K562 (cell line): ENCODE measurements around the gene TCF4. TPM values are rescaled to one million over a fixed set of nuclear protein-coding genes. Genes with fewer than 3 reads are reported as not detected.
A peak's percentile ranks its signal among the peaks of the same experiment; 100 is the strongest.

Experiments used
- ESRRA ChIP-seq: fragments of 450-650 bp; IDR thresholded peaks from 2 replicates; pipeline ENCODE4 v1.6.1; 2014; ENCODE audit warnings: low read depth, mild to moderate bottlenecking, moderate library complexity, borderline replicate concordance
- FOXJ2 ChIP-seq: fragments of 200-800 bp; sonication (Bioruptor generic); IDR thresholded peaks from 2 replicates; pipeline ENCODE4 v1.6.1; 2016; ENCODE audit warnings: missing genetic modification characterization, missing compliant biosample characterization
- JUN ChIP-seq, 2 experiments: sonication (generic) in 1 of 2; formaldehyde crosslinking in 1 of 2; IDR thresholded peaks; 2 replicates each; pipeline versions ENCODE4 v1.6.1 to v1.8.0; 2012 to 2022; ENCODE audit warnings: borderline replicate concordance in 2 of 2, mild to moderate bottlenecking in 2 of 2, improper control_type of control experiment in 1 of 2, low read depth in 1 of 2, low read length in 1 of 2, missing genetic modification reagents in 1 of 2
- SMARCA4 ChIP-seq: fragments of 450-650 bp; IDR thresholded peaks from 2 replicates; pipeline ENCODE4 v1.6.1; 2016
- SNIP1 ChIP-seq: fragments of 450-650 bp; IDR thresholded peaks from 2 replicates; pipeline ENCODE4 v1.7.1; 2017; ENCODE audit warnings: low read depth, mild to moderate bottlenecking
- ZNF197 ChIP-seq: fragments of 200-800 bp; sonication (Bioruptor generic); IDR thresholded peaks from 2 replicates; pipeline ENCODE4 v1.6.1; 2016; ENCODE audit warnings: low read depth, missing genetic modification characterization, missing compliant biosample characterization
- ZNF696 ChIP-seq: fragments of 250-450 bp; sonication (Bioruptor Pico); conservative IDR thresholded peaks from 2 replicates; pipeline ENCODE4 v1.4.0; 2020; ENCODE audit warnings: mild to moderate bottlenecking, moderate library complexity
- ZNF778 ChIP-seq: fragments of 450-650 bp; formaldehyde crosslinking; IDR thresholded peaks from 2 replicates; pipeline ENCODE4 v1.4.0; 2020; ENCODE audit warnings: mild to moderate bottlenecking, moderate library complexity
- polyA plus RNA-seq, 8 experiments: library from polyadenylated mRNA; depleted of rRNA in 4 of 8; stranded (reverse) in 5 of 8; unstranded in 3 of 8; fragments of >200 nt; fragmentation: Nextera tagmentation in 2 of 8; fragmentation: Illumina TruSeq in 1 of 8; extraction: Ambion mirVana in 2 of 8; extraction: Trizol in 1 of 8; gene quantifications; 2 replicates each; pipeline versions ENCODE4 v1.2.1 to v1.2.3, GENCODE V29; 2011 to 2014; ENCODE audit warnings: inconsistent platforms in 1 of 8, missing spikeins in 1 of 8
- total RNA-seq, 7 experiments: library from RNA; depleted of rRNA in 6 of 7; stranded (reverse); fragments of >200 nt in 6 of 7; fragmentation: Illumina TruSeq in 2 of 7; extraction: Trizol in 2 of 7; gene quantifications; 2 replicates each; pipeline versions ENCODE4 v1.2.1 to v1.2.3, GENCODE V29; 2011 to 2021; ENCODE audit warnings: low replicate concordance in 1 of 7
- TF ChIP-seq, protein P1 (sequence below): fragments of 450-650 bp; conservative IDR thresholded peaks from 2 replicates; pipeline ENCODE4 v1.6.1; 2016; ENCODE audit warnings: missing genetic modification characterization, low read depth, mild to moderate bottlenecking, control low read depth, missing compliant biosample characterization
- TF ChIP-seq, protein P2 (sequence below): fragments of 150-350 bp; conservative IDR thresholded peaks from 2 replicates; pipeline ENCODE4 v1.6.1; 2014; ENCODE audit warnings: low read length
- TF ChIP-seq, protein P3 (sequence below): fragments of 250-450 bp; sonication (Bioruptor Pico); IDR thresholded peaks from 2 replicates; pipeline ENCODE4 v1.4.0; 2020
- TF ChIP-seq, protein P4 (sequence below), 2 experiments: fragments of 150-350 bp in 1 of 2; IDR thresholded peaks; 2 replicates each; pipeline ENCODE4 v1.6.1; 2012 to 2016; ENCODE audit warnings: low read depth in 2 of 2, low read length in 2 of 2, mild to moderate bottlenecking in 1 of 2, moderate library complexity in 1 of 2

Gene TCF4
- total and polyA plus RNA-seq, 9 of the 15 experiments (the other 6 are each of a cell fraction or from before 2014, with no cell fraction given), result 4.8 to 24.7 (median 15.2) TPM

DNA sequence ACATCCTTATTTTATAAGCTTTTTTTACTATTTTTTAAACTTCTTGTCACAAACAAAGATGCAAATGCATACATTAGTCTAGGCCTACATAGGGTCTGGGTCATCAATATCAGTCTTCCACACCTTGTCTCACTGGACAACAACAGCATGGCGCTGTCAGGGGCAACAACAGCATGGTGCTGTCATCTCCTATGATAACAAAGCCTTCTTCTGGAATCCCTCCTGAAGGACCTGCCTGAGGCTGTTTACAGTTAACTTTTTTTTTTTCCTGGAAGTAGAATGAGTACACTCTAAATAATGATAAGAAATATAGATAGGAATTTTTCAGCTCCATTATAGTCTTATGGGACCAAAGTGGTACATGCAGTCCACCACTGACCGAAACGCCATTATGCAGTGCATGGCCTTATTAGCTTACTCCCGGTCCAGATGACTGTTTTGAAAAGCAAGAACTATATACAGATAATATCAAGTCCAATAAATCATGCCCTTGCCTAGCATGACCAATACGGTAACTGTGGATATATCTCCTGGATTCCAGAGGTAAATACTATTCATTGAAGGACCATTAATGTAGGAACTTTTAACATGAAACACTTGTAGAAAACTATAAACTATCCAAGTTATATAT lies 38.4 kb downstream of the TCF4 start (continued):
- TF ChIP-seq SMARCA4 (peak; percentile 65), FOXJ2 (peak; percentile 69), JUN (IDR thresholded peaks at IDR 0.05; ENCODE audit: borderline replicate concordance, low read depth, low read length) (no peak), JUN (CRISPR knock-in tag; IDR thresholded peaks at IDR 0.05; ENCODE audit: borderline replicate concordance) (no peak), SNIP1 (no peak), ESRRA (no peak), ZNF696 (no peak), ZNF197 (CRISPR knock-in tag) (no peak), ZNF778 (CRISPR knock-in tag) (no peak)
- TF ChIP-seq, protein P1, sequence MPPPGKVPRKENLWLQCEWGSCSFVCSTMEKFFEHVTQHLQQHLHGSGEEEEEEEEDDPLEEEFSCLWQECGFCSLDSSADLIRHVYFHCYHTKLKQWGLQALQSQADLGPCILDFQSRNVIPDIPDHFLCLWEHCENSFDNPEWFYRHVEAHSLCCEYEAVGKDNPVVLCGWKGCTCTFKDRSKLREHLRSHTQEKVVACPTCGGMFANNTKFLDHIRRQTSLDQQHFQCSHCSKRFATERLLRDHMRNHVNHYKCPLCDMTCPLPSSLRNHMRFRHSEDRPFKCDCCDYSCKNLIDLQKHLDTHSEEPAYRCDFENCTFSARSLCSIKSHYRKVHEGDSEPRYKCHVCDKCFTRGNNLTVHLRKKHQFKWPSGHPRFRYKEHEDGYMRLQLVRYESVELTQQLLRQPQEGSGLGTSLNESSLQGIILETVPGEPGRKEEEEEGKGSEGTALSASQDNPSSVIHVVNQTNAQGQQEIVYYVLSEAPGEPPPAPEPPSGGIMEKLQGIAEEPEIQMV (tag), result no peak
- TF ChIP-seq, protein P2, sequence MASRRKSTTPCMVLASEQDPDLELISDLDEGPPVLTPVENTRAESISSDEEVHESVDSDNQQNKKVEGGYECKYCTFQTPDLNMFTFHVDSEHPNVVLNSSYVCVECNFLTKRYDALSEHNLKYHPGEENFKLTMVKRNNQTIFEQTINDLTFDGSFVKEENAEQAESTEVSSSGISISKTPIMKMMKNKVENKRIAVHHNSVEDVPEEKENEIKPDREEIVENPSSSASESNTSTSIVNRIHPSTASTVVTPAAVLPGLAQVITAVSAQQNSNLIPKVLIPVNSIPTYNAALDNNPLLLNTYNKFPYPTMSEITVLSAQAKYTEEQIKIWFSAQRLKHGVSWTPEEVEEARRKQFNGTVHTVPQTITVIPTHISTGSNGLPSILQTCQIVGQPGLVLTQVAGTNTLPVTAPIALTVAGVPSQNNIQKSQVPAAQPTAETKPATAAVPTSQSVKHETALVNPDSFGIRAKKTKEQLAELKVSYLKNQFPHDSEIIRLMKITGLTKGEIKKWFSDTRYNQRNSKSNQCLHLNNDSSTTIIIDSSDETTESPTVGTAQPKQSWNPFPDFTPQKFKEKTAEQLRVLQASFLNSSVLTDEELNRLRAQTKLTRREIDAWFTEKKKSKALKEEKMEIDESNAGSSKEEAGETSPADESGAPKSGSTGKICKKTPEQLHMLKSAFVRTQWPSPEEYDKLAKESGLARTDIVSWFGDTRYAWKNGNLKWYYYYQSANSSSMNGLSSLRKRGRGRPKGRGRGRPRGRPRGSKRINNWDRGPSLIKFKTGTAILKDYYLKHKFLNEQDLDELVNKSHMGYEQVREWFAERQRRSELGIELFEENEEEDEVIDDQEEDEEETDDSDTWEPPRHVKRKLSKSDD, result no peak
- TF ChIP-seq, protein P3, sequence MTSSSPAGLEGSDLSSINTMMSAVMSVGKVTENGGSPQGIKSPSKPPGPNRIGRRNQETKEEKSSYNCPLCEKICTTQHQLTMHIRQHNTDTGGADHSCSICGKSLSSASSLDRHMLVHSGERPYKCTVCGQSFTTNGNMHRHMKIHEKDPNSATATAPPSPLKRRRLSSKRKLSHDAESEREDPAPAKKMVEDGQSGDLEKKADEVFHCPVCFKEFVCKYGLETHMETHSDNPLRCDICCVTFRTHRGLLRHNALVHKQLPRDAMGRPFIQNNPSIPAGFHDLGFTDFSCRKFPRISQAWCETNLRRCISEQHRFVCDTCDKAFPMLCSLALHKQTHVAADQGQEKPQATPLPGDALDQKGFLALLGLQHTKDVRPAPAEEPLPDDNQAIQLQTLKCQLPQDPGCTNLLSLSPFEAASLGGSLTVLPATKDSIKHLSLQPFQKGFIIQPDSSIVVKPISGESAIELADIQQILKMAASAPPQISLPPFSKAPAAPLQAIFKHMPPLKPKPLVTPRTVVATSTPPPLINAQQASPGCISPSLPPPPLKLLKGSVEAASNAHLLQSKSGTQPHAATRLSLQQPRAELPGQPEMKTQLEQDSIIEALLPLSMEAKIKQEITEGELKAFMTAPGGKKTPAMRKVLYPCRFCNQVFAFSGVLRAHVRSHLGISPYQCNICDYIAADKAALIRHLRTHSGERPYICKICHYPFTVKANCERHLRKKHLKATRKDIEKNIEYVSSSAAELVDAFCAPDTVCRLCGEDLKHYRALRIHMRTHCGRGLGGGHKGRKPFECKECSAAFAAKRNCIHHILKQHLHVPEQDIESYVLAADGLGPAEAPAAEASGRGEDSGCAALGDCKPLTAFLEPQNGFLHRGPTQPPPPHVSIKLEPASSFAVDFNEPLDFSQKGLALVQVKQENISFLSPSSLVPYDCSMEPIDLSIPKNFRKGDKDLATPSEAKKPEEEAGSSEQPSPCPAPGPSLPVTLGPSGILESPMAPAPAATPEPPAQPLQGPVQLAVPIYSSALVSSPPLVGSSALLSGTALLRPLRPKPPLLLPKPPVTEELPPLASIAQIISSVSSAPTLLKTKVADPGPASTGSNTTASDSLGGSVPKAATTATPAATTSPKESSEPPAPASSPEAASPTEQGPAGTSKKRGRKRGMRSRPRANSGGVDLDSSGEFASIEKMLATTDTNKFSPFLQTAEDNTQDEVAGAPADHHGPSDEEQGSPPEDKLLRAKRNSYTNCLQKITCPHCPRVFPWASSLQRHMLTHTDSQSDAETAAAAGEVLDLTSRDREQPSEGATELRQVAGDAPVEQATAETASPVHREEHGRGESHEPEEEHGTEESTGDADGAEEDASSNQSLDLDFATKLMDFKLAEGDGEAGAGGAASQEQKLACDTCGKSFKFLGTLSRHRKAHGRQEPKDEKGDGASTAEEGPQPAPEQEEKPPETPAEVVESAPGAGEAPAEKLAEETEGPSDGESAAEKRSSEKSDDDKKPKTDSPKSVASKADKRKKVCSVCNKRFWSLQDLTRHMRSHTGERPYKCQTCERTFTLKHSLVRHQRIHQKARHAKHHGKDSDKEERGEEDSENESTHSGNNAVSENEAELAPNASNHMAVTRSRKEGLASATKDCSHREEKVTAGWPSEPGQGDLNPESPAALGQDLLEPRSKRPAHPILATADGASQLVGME (CRISPR knock-in tag), result no peak
- TF ChIP-seq, protein P4, sequence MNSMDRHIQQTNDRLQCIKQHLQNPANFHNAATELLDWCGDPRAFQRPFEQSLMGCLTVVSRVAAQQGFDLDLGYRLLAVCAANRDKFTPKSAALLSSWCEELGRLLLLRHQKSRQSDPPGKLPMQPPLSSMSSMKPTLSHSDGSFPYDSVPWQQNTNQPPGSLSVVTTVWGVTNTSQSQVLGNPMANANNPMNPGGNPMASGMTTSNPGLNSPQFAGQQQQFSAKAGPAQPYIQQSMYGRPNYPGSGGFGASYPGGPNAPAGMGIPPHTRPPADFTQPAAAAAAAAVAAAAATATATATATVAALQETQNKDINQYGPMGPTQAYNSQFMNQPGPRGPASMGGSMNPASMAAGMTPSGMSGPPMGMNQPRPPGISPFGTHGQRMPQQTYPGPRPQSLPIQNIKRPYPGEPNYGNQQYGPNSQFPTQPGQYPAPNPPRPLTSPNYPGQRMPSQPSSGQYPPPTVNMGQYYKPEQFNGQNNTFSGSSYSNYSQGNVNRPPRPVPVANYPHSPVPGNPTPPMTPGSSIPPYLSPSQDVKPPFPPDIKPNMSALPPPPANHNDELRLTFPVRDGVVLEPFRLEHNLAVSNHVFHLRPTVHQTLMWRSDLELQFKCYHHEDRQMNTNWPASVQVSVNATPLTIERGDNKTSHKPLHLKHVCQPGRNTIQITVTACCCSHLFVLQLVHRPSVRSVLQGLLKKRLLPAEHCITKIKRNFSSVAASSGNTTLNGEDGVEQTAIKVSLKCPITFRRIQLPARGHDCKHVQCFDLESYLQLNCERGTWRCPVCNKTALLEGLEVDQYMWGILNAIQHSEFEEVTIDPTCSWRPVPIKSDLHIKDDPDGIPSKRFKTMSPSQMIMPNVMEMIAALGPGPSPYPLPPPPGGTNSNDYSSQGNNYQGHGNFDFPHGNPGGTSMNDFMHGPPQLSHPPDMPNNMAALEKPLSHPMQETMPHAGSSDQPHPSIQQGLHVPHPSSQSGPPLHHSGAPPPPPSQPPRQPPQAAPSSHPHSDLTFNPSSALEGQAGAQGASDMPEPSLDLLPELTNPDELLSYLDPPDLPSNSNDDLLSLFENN (IDR thresholded peaks at IDR 0.05; ENCODE audit: low read depth in 2 of 2, low read length in 2 of 2), result no peak
- TF ChIP-seq, all 486 proteins: peak for 33
